Omental fat pad (tissue), 4 donors: ENCODE measurements around the gene RABAC1. TPM values are rescaled to one million over a fixed set of nuclear protein-coding genes. Genes with fewer than 3 reads are reported as not detected.

Experiments
- ATAC-seq: fragments of 150-250 bp; one replicate; pipeline ENCODE4 v1.9.1; 2016; ENCODE audit warnings: mild to moderate bottlenecking, moderate library complexity; ENCODE audit not compliant: low FRiP score
- DNase-seq: peaks from one replicate; pipeline ENCODE4 v3.0.0-alpha.2; 2019; ENCODE audit warnings: low spot score
- total RNA-seq, 4 donors: library from RNA; depleted of rRNA; stranded (reverse); fragments of >200 nt; gene quantifications; one replicate each; pipeline ENCODE4 v1.1.0, GENCODE V29; 2016
- TF ChIP-seq, protein P1 (sequence below), 3 donors: fragments of 450-650 bp; IDR thresholded peaks; one replicate each; pipeline ENCODE4 v1.5.1; 2016 to 2017; ENCODE audit warnings: antibody characterized with exemption in 3 of 3, mild to moderate bottlenecking in 3 of 3, moderate library complexity in 2 of 3

Gene RABAC1
- total RNA-seq, 4 donors from 2014 or later, result 132 to 192 (median 167) TPM

GRCh38 chr19:41930926-41931592 lies 28.1 kb downstream of the RABAC1 start:
- TF ChIP-seq, protein P1, sequence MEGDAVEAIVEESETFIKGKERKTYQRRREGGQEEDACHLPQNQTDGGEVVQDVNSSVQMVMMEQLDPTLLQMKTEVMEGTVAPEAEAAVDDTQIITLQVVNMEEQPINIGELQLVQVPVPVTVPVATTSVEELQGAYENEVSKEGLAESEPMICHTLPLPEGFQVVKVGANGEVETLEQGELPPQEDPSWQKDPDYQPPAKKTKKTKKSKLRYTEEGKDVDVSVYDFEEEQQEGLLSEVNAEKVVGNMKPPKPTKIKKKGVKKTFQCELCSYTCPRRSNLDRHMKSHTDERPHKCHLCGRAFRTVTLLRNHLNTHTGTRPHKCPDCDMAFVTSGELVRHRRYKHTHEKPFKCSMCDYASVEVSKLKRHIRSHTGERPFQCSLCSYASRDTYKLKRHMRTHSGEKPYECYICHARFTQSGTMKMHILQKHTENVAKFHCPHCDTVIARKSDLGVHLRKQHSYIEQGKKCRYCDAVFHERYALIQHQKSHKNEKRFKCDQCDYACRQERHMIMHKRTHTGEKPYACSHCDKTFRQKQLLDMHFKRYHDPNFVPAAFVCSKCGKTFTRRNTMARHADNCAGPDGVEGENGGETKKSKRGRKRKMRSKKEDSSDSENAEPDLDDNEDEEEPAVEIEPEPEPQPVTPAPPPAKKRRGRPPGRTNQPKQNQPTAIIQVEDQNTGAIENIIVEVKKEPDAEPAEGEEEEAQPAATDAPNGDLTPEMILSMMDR (IDR thresholded peaks at IDR 0.05), result no peak
- ATAC-seq (no peak), DNase-seq (no peak)

GRCh38 chr19:41930322-41930722 lies 28.8 kb downstream of the RABAC1 start:
- TF ChIP-seq, protein P1 (IDR thresholded peaks at IDR 0.05), result no peak
- DNase-seq (no peak), ATAC-seq (no peak)

DNA sequence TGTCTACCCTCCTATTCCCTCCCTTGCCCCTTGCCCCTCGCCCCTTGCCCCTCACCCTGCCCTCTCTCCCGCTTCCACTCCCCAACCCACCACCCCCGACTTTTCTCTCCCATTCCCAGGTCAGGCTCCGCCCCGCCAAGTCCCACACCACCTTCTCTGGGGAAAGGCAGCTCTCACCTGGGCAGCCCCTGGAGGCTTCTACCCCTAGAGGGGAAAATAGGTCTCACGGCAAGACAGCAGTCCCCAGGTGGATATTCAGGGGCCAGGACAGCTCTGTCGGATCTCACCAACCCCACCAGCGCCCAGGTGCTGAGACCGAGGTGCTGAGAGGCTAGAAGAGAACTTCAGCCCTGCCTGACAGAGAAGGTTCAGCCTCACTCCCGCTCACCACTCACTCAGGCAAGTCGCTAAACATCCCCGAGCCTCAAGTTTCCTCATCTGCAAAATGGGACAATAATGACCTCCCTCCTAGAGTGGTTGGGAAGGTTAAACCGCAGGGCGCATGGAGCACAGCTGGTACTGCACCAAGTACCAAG lies 29.5 kb downstream of the RABAC1 start:
- TF ChIP-seq, protein P1 (IDR thresholded peaks at IDR 0.05), result no peak
- ATAC-seq (no peak), DNase-seq (no peak)

- TF ChIP-seq, protein P1 (IDR thresholded peaks at IDR 0.05), result no peak
- no peak for DNase-seq
- no peak for ATAC-seq
These were observed 30.2 kb downstream of the RABAC1 start for GRCh38 chr19:41928754-41929535.

DNA sequence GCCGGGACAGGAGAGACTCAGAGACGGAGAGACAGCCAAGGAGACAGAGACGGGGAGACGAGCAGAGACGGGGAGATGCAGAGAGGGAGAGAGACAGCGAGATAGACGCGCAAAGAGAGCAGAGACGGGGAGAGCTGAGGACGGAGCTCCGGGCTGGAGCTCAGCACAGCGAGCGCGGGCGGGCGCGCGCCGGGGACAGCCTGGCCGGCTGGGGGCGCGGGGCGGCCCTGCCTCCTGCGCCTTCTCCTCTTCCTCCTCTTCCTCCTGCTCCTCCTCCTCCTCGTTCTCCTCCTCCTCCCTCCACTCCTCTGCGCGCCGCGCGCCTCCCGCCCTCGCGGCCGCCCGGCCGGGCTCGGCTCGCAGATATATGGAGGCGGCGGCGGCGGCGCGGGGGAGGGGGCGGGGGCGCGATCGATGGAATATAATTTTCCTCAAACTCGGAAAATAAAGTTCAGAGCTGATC lies 30.9 kb downstream of the RABAC1 start, which contains the start of gene ERFL:
TSS of gene ERFL (minus strand) at position 229 of the 463 bp plus-strand sequence. CDS start 15,530 bp downstream, outside the sequence.
- no peak for ATAC-seq

GRCh38 chr19:41927497-41928192 lies 31.5 kb downstream of the RABAC1 start:
- DNase-seq, result no peak
- ATAC-seq, result no peak
- TF ChIP-seq, protein P1 (IDR thresholded peaks at IDR 0.05), result no peak

More for the DNA sequence above, 30.9 kb downstream of the RABAC1 start, which contains the start of gene ERFL:
- TF ChIP-seq, protein P1 (IDR thresholded peaks at IDR 0.05), result no peak
- no peak for DNase-seq
